ENCODE data around the gene SLC35B2. TPM values are rescaled to one million over a fixed set of nuclear protein-coding genes. Genes with fewer than 3 reads are reported as not detected.

Gene SLC35B2
- total and polyA plus RNA-seq, 2 experiments from 2014 or later, result 14.0 to 30.9 TPM

DNA sequence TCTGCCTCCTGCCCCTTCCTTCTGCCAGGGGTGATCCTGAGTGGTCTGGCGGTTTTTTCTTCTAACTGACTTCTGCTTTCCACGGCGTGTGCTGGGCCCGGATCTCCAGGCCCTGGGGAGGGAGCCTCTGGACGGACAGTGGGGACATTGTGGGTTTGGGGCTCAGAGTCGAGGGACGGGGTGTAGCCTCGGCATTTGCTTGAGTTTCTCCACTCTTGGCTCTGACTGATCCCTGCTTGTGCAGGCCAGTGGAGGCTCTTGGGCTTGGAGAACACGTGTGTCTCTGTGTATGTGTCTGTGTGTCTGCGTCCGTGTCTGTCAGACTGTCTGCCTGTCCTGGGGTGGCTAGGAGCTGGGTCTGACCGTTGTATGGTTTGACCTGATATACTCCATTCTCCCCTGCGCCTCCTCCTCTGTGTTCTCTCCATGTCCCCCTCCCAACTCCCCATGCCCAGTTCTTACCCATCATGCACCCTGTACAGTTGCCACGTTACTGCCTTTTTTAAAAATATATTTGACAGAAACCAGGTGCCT lies 23.7 kb downstream of the SLC35B2 start (continued):
- no peak for TF ChIP-seq ZNF462 (CRISPR knock-in tag; IDR thresholded peaks at IDR 0.05)
- TF ChIP-seq, protein P1, sequence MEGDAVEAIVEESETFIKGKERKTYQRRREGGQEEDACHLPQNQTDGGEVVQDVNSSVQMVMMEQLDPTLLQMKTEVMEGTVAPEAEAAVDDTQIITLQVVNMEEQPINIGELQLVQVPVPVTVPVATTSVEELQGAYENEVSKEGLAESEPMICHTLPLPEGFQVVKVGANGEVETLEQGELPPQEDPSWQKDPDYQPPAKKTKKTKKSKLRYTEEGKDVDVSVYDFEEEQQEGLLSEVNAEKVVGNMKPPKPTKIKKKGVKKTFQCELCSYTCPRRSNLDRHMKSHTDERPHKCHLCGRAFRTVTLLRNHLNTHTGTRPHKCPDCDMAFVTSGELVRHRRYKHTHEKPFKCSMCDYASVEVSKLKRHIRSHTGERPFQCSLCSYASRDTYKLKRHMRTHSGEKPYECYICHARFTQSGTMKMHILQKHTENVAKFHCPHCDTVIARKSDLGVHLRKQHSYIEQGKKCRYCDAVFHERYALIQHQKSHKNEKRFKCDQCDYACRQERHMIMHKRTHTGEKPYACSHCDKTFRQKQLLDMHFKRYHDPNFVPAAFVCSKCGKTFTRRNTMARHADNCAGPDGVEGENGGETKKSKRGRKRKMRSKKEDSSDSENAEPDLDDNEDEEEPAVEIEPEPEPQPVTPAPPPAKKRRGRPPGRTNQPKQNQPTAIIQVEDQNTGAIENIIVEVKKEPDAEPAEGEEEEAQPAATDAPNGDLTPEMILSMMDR (conservative IDR thresholded peaks at IDR 0.05; ENCODE audit: low read depth in 2 of 2), result no peak
- TF ChIP-seq EZH2 (IDR thresholded peaks at IDR 0.05; ENCODE audit: low read depth, unreplicated experiment), result no peak

DNA sequence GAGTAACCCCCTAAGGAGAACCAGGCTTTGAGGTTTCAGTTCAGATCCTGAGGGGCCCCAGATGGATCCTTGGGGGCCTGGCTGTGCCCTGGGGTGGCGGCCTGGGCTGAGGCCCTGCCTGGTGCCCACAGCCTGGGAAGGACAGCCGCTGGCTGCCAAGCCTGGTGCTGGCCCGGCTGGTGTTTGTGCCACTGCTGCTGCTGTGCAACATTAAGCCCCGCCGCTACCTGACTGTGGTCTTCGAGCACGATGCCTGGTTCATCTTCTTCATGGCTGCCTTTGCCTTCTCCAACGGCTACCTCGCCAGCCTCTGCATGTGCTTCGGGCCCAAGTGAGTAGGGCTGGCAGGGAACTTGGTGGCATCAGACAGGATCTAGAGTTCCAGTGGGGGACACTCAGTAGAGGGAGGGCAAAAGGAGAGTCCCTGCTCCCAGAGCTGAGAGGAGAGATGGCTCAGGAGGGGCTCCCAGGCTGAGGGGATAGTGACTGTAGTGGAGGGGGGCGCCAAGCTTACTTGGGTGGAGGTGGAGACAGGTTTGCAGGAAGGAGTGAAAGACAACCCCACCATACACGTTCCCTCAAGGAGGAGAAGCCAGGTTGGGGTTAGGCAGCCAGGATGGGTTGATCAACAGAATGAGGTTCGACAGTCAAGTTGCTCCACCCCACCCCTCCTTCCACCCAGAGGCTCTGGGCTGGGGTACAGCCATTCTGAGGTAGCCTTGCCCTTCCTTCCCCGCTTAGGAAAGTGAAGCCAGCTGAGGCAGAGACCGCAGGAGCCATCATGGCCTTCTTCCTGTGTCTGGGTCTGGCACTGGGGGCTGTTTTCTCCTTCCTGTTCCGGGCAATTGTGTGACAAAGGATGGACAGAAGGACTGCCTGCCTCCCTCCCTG lies 24.4 kb downstream of the SLC35B2 start:
- no peaks in the 10 kb centered on the region; the same call in 2 of the 3 replicates for H3K9me3 Mint-ChIP-seq
- no peak overlapping the region; the same call in 2 of the 3 replicates for H3K4me3 Mint-ChIP-seq
- no peaks in the 10 kb centered on the region for H3K9me2 ChIP-seq (ENCODE audit: insufficient read depth)
- 0 out of 2 replicates have a peak, but pooled peaks cover 3% of the 10 kb centered on the region for H3K79me2 ChIP-seq (replicated peaks; ENCODE audit: insufficient read depth)
- H3K27me3 ChIP-seq (ENCODE audit: insufficient read depth), result no peaks in the 10 kb centered on the region
- peaks cover 80% of the 10 kb centered on the region for H3K36me3 Mint-ChIP-seq (ENCODE audit: low read depth)
- H3K4me1 ChIP-seq (ENCODE audit: insufficient read depth), result peaks cover 12% of the 10 kb centered on the region; the same call in 1 of the 2 replicates
- H3K4me3 ChIP-seq, result no peak overlapping the region
- no peak overlapping the region for H3K4me2 ChIP-seq
- peaks cover 49% of the 10 kb centered on the region for H3K4me1 Mint-ChIP-seq
- peak overlapping the region; percentile 57 for H3K27ac Mint-ChIP-seq
- no peak overlapping the region for H2AFZ ChIP-seq
- H3K27me3 Mint-ChIP-seq (ENCODE audit: insufficient read depth, low read depth, poor library complexity), result peaks cover 24% of the 10 kb centered on the region
- no peak overlapping the region for H3K27ac ChIP-seq (ENCODE audit: low read depth)
- peaks cover 27% of the 10 kb centered on the region for H3F3A ChIP-seq (replicated peaks; ENCODE audit: low read depth)
- peaks cover 4% of the 10 kb centered on the region; the same call in 1 of the 2 replicates for H3K36me3 ChIP-seq (ENCODE audit: insufficient read depth)
- no peak for DNase-seq (ENCODE audit: low spot score)
- no peak for ATAC-seq
- H4K20me1 ChIP-seq (replicated peaks; ENCODE audit: insufficient read depth), result peaks cover 11% of the 10 kb centered on the region
- TF ChIP-seq EZH2phosphoT487 (IDR thresholded peaks at IDR 0.05; ENCODE audit: unreplicated experiment), result no peak
- no peak for TF ChIP-seq NANOG (IDR thresholded peaks at IDR 0.05; ENCODE audit: borderline replicate concordance)
- TF ChIP-seq ZNF331 (CRISPR knock-in tag; IDR thresholded peaks at IDR 0.05; ENCODE audit: low read depth), result no peak
- no peak for TF ChIP-seq EZH2 (IDR thresholded peaks at IDR 0.05; ENCODE audit: low read depth, unreplicated experiment)
- TF ChIP-seq, protein P1 (conservative IDR thresholded peaks at IDR 0.05; ENCODE audit: low read depth in 2 of 2), result no peak
- TF ChIP-seq ZNF114 (CRISPR knock-in tag; IDR thresholded peaks at IDR 0.05), result no peak
- TF ChIP-seq CREB1 (CRISPR knock-in tag; IDR thresholded peaks at IDR 0.05; ENCODE audit: low read depth), result no peak
- TF ChIP-seq POLR2AphosphoS5 (IDR thresholded peaks at IDR 0.05; ENCODE audit: low read depth), result no peak

All from GM23338 (cell line).